H9 (cell line): ENCODE results near the gene LAMA3. TPM values are rescaled to one million over a fixed set of nuclear protein-coding genes. Genes with fewer than 3 reads are reported as not detected.

Source experiments
- DNase-seq: peaks from one replicate; pipeline ENCODE4 v3.0.0-alpha.2; 2017
- H2AFZ ChIP-seq: one replicate; pipeline ENCODE4 v1.6.1; 2013; ENCODE audit warnings: mild to moderate bottlenecking, low read length, control low read depth, moderate library complexity
- H2AK5ac ChIP-seq: 2 replicates; pipeline ENCODE4 v1.6.1; 2013; ENCODE audit warnings: low read length, control low read depth, mixed read lengths; ENCODE audit not compliant: insufficient read length
- H2BK120ac ChIP-seq: one replicate; pipeline ENCODE4 v1.6.1; 2013; ENCODE audit warnings: low read depth, mild to moderate bottlenecking, low read length, control low read depth, inconsistent platforms; ENCODE audit not compliant: poor library complexity, severe bottlenecking
- H2BK12ac ChIP-seq: 2 replicates; pipeline ENCODE4 v1.6.1; 2013; ENCODE audit warnings: low read length, control low read depth, mixed read lengths, low read depth; ENCODE audit not compliant: insufficient read length
- H2BK15ac ChIP-seq: 2 replicates; pipeline ENCODE4 v1.6.1; 2013; ENCODE audit warnings: low read depth, low read length, control low read depth
- H2BK20ac ChIP-seq: one replicate; pipeline ENCODE4 v1.6.1; 2013; ENCODE audit warnings: low read depth, mild to moderate bottlenecking, low read length, control low read depth, inconsistent platforms; ENCODE audit not compliant: poor library complexity, severe bottlenecking
- H2BK5ac ChIP-seq: 2 replicates; pipeline ENCODE4 v1.6.1; 2013; ENCODE audit warnings: low read length, control low read depth, mixed read lengths; ENCODE audit not compliant: insufficient read length
- H3K14ac ChIP-seq: 2 replicates; pipeline ENCODE4 v1.6.1; 2013; ENCODE audit warnings: low read length, control low read depth; ENCODE audit not compliant: insufficient read depth
- H3K18ac ChIP-seq: 2 replicates; pipeline ENCODE4 v1.6.1; 2013; ENCODE audit warnings: low read depth, mild to moderate bottlenecking, mixed read lengths, low read length, control low read depth; ENCODE audit not compliant: insufficient read length
- H3K23ac ChIP-seq: 2 replicates; pipeline ENCODE4 v1.6.1; 2013; ENCODE audit warnings: low read length, control low read depth, mixed read lengths, low read depth; ENCODE audit not compliant: insufficient read length
- H3K23me2 ChIP-seq: 2 replicates; pipeline ENCODE4 v1.6.1; 2013; ENCODE audit warnings: low read depth, mild to moderate bottlenecking, mixed read lengths, low read length, control low read depth; ENCODE audit not compliant: insufficient read length, poor library complexity, severe bottlenecking
- H3K27ac ChIP-seq: 2 replicates; pipeline ENCODE4 v1.5.1; 2013; ENCODE audit warnings: low read length, control low read depth, mixed read lengths, low read depth; ENCODE audit not compliant: insufficient read length
- H3K27me3 ChIP-seq: 2 replicates; pipeline ENCODE4 v1.6.1; 2013; ENCODE audit warnings: low read length, control low read depth, inconsistent platforms; ENCODE audit not compliant: insufficient read depth
- H3K4ac ChIP-seq: 2 replicates; pipeline ENCODE4 v1.6.1; 2013; ENCODE audit warnings: low read depth, mild to moderate bottlenecking, control low read depth, inconsistent platforms, low read length, moderate library complexity
- H3K4me1 ChIP-seq: 2 replicates; pipeline ENCODE4 v1.6.1; 2013; ENCODE audit warnings: low read length, control low read depth, inconsistent platforms; ENCODE audit not compliant: insufficient read depth
- H3K4me2 ChIP-seq: 2 replicates; pipeline ENCODE4 v1.6.1; 2013; ENCODE audit warnings: low read length, control low read depth, mixed read lengths; ENCODE audit not compliant: insufficient read length, insufficient read depth
- H3K56ac ChIP-seq: 2 replicates; pipeline ENCODE4 v1.6.1; 2013; ENCODE audit warnings: low read depth, mild to moderate bottlenecking, mixed read lengths, low read length, control low read depth; ENCODE audit not compliant: insufficient read length
- H3K79me1 ChIP-seq: 2 replicates; pipeline ENCODE4 v1.6.1; 2013; ENCODE audit warnings: low read depth, mild to moderate bottlenecking, moderate library complexity, low read length, control low read depth, inconsistent platforms; ENCODE audit not compliant: insufficient read depth, poor library complexity, severe bottlenecking
- H3K79me2 ChIP-seq: 2 replicates; pipeline ENCODE4 v1.6.1; 2013; ENCODE audit warnings: low read length, control low read depth, inconsistent platforms; ENCODE audit not compliant: insufficient read depth
- H3K9ac ChIP-seq: 2 replicates; pipeline ENCODE4 v1.6.1; 2013; ENCODE audit warnings: low read length, control low read depth, mixed read lengths; ENCODE audit not compliant: insufficient read length; ENCODE audit errors: extremely low read depth
- H3K9me3 ChIP-seq: one replicate; pipeline ENCODE4 v1.6.1; 2013; ENCODE audit warnings: low read depth, low read length, inconsistent platforms; ENCODE audit not compliant: control insufficient read depth
- H3T11ph ChIP-seq: one replicate; pipeline ENCODE4 v1.6.1; 2013; ENCODE audit warnings: mild to moderate bottlenecking, low read length, control low read depth, inconsistent platforms
- H4K20me1 ChIP-seq: one replicate; pipeline ENCODE4 v1.6.1; 2013; ENCODE audit not compliant: control insufficient read depth, insufficient read length, insufficient read depth
- H4K5ac ChIP-seq: 2 replicates; pipeline ENCODE4 v1.6.1; 2013; ENCODE audit warnings: low read depth, mild to moderate bottlenecking, mixed read lengths, low read length, control low read depth; ENCODE audit not compliant: insufficient read length
- H4K8ac ChIP-seq: replicated peaks from 2 replicates; pipeline ENCODE4 v1.6.1; 2013; ENCODE audit warnings: low read length, control low read depth, mixed read lengths, low read depth; ENCODE audit not compliant: insufficient read length
- H4K91ac ChIP-seq: 2 replicates; pipeline ENCODE4 v1.6.1; 2013; ENCODE audit warnings: low read depth, mild to moderate bottlenecking, moderate library complexity, mixed read lengths, low read length, control low read depth; ENCODE audit not compliant: insufficient read length
- H3K27ac Mint-ChIP-seq, 3 experiments: 2 replicates in 2 of 3; 3 replicates in 1 of 3; pipeline ENCODE4 v1.8.0; 2020 to 2021; ENCODE audit warnings: mixed read lengths in 3 of 3, mild to moderate bottlenecking in 1 of 3, moderate library complexity in 1 of 3
- H3K27me3 Mint-ChIP-seq: 2 replicates; pipeline ENCODE4 v1.8.0; 2021; ENCODE audit warnings: low read depth, mild to moderate bottlenecking, moderate library complexity, mixed read lengths
- H3K36me3 Mint-ChIP-seq, 3 experiments: 2 replicates in 2 of 3; 3 replicates in 1 of 3; pipeline ENCODE4 v1.8.0; 2020 to 2021; ENCODE audit warnings: low read depth in 3 of 3, mixed read lengths in 3 of 3; ENCODE audit not compliant: insufficient read depth in 1 of 3
- H3K4me1 Mint-ChIP-seq, 2 experiments: 2 replicates each; pipeline ENCODE4 v1.8.0; 2020; ENCODE audit warnings: mixed read lengths in 2 of 2
- H3K4me3 Mint-ChIP-seq, 2 experiments: 2 replicates in 1 of 2; 3 replicates in 1 of 2; pipeline ENCODE4 v1.8.0; 2020 to 2021; ENCODE audit warnings: mild to moderate bottlenecking in 2 of 2, mixed read lengths in 2 of 2, moderate library complexity in 1 of 2
- H3K9me3 Mint-ChIP-seq, 2 experiments: 2 replicates in 1 of 2; 3 replicates in 1 of 2; pipeline ENCODE4 v1.8.0; 2020; ENCODE audit warnings: mild to moderate bottlenecking in 2 of 2, mixed read lengths in 2 of 2, moderate library complexity in 1 of 2
- WGBS: extraction: QIAGEN DNeasy Blood & Tissue Kit; methylation state at CpG from one replicate; pipeline ENCODE4 v1.1.7; 2013; ENCODE audit warnings: missing lambda C conversion rate, low lambda C conversion rate, mixed read lengths; ENCODE audit not compliant: insufficient read length; ENCODE audit errors: extremely low coverage; 5-methylcytosine and 5-hydroxymethylcytosine counted together
- total RNA-seq: library from RNA; stranded (reverse); gene quantifications from 2 replicates; pipeline ENCODE4 v1.2.1, GENCODE V29; 2021
- TF ChIP-seq, protein P1 (sequence below): fragments of 200-600 bp; sonication (generic); conservative IDR thresholded peaks from 3 replicates; pipeline ENCODE4 v1.8.0; 2021; ENCODE audit warnings: antibody characterized with exemption, mild to moderate bottlenecking

LAMA3 gene
- total RNA-seq, 1 experiment from 2014 or later = 0.33 TPM

DNA sequence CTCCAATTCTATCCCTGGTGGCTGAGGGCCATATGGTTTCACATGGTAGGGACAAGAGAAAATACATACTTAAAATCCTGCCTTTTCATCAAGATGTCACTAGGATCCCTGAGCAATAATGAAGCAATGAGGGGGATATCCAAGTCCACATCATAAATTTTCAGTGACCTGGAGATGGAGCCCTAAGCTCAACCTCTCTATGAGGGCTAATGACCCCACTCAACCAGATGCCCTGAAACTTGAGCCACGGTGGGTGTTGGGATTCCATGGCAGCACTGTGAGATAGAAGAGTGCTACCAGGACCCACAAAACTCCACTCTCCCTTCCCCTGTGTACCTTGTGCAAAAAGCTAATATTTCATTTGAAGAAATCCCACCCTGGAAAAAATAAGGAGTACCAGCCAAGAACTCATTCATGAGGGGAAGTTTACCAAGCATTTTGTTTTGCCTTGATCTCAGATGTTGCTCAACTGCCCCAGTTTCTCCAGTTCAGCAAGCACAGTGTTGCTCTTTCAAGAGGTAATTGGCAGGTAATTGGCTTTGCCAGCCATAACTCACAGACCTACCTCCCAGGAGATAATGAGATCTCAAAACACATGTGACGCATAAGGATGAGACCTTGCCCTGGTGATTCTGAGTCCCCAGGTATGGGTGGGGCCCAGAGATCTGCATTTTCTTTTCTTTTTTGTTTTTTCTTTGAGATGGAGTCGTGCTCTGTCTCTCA, 274.4 kb downstream of the LAMA3 start:
- Histone ChIP-seq H3K14ac (no peak overlapping the region), H3K27me3 (no peaks in the 10 kb centered on the region), H3K56ac (no peak overlapping the region), H3K23ac (no peak overlapping the region), H3K18ac (no peak overlapping the region), H4K91ac (no peak overlapping the region), H2BK15ac (no peak overlapping the region), H3K4ac (no peak overlapping the region), H2BK20ac (no peak overlapping the region), H2BK12ac (no peak overlapping the region), H3K9ac (no peak overlapping the region), H2AK5ac (no peak overlapping the region), H2BK5ac (no peak overlapping the region), H3T11ph (no peak overlapping the region), H3K4me2 (no peak overlapping the region), H2BK120ac (no peak overlapping the region), H3K4me1 (peaks cover 5% of the 10 kb centered on the region; the same call in 1 of the 2 replicates), H3K79me2 (no peaks in the 10 kb centered on the region), H4K5ac (no peak overlapping the region), H3K23me2 (no peaks in the 10 kb centered on the region), H3K27ac (no peak overlapping the region), H4K20me1 (no peaks in the 10 kb centered on the region), H3K9me3 (no peaks in the 10 kb centered on the region), H4K8ac (no peak overlapping the region), H2AFZ (no peak overlapping the region), H3K79me1 (no peaks in the 10 kb centered on the region)
- no peak for DNase-seq
- TF ChIP-seq, protein P1, sequence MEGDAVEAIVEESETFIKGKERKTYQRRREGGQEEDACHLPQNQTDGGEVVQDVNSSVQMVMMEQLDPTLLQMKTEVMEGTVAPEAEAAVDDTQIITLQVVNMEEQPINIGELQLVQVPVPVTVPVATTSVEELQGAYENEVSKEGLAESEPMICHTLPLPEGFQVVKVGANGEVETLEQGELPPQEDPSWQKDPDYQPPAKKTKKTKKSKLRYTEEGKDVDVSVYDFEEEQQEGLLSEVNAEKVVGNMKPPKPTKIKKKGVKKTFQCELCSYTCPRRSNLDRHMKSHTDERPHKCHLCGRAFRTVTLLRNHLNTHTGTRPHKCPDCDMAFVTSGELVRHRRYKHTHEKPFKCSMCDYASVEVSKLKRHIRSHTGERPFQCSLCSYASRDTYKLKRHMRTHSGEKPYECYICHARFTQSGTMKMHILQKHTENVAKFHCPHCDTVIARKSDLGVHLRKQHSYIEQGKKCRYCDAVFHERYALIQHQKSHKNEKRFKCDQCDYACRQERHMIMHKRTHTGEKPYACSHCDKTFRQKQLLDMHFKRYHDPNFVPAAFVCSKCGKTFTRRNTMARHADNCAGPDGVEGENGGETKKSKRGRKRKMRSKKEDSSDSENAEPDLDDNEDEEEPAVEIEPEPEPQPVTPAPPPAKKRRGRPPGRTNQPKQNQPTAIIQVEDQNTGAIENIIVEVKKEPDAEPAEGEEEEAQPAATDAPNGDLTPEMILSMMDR = no peak
- H3K4me1 Mint-ChIP-seq = peaks cover 12 to 15% of the 10 kb centered on the region in 2 experiments
- H3K9me3 Mint-ChIP-seq = no peaks in the 10 kb centered on the region
- H3K27me3 Mint-ChIP-seq = 0 out of 2 replicates have a peak, but pooled peaks cover 3% of the 10 kb centered on the region
- no peak overlapping the region for H3K4me3 Mint-ChIP-seq
- no peak overlapping the region for H3K27ac Mint-ChIP-seq
- peaks cover 0 to 3% (median 0%) of the 10 kb centered on the region in 3 experiments; a peak in 2 of 7 replicates for H3K36me3 Mint-ChIP-seq
- WGBS = no CpG with 5 or more reads among the region's 3 CpGs
